Measurements from ENCODE around the gene CEP192.
A peak's percentile ranks its signal among the peaks of the same experiment; 100 is the strongest.
"Not testable (repeated sequence)": the region's sequence is repeated elsewhere in the genome, so short reads cannot be mapped to it uniquely, and the experiment has no call there.

The CEP192 gene

GRCh38 chr18:12990967-12991820, at the start of gene CEP192:
Gene CEP192 (plus strand): TSS chr18:12991362. CDS start chr18:12999425, 8,063 bp downstream.
- peak; percentile 98 for DNase-seq

- DNase-seq = no peak
Measured at GRCh38 chr18:12943215-12943614, 47.9 kb upstream of the CEP192 start.

- no peak for DNase-seq
Measured at GRCh38 chr18:12944709-12945108, 46.5 kb upstream of the CEP192 start.

GRCh38 chr18:12946549-12947284, 44.4 kb upstream of the CEP192 start:
- peak; percentile 37 for DNase-seq

- DNase-seq = peak; percentile 98
Measured at GRCh38 chr18:12947285-12948049, 43.7 kb upstream of the CEP192 start, which contains the start of gene SEH1L. Gene SEH1L (plus strand): TSS chr18:12948011. CDS start chr18:12948122, 111 bp downstream.

- peak; percentile 86 for DNase-seq
Measured at GRCh38 chr18:12948050-12948804, 42.9 kb upstream of the CEP192 start.

- DNase-seq = no peak
Measured at GRCh38 chr18:12958478-12958877, 32.7 kb upstream of the CEP192 start.

GRCh38 chr18:12960395-12960794, 30.8 kb upstream of the CEP192 start:
- DNase-seq = peak; percentile 21

- DNase-seq = peak; percentile 66
Measured at GRCh38 chr18:12960853-12961397, 30.2 kb upstream of the CEP192 start.

- DNase-seq = no peak
Measured at GRCh38 chr18:12963069-12963468, 28.1 kb upstream of the CEP192 start.

GRCh38 chr18:12968115-12968514, 23.0 kb upstream of the CEP192 start:
- no peak for DNase-seq

GRCh38 chr18:12968619-12969018, 22.5 kb upstream of the CEP192 start:
- no peak for DNase-seq

- DNase-seq = no peak
Measured at GRCh38 chr18:12973562-12974213, 17.5 kb upstream of the CEP192 start.

GRCh38 chr18:12975488-12975887, 15.7 kb upstream of the CEP192 start:
- DNase-seq = no peak

- no peak for DNase-seq
Measured at GRCh38 chr18:12976305-12976704, 14.9 kb upstream of the CEP192 start.

GRCh38 chr18:12980065-12980464, 11.1 kb upstream of the CEP192 start:
- not testable (repeated sequence) for DNase-seq

GRCh38 chr18:12989397-12990122, 1.6 kb upstream of the CEP192 start:
- no peak for DNase-seq

- no peak for DNase-seq
Measured at GRCh38 chr18:12990123-12990475, 1.1 kb upstream of the CEP192 start.

GRCh38 chr18:12990641-12990966, 558 bp upstream of the CEP192 start:
- no peak for DNase-seq

GRCh38 chr18:12991821-12992179, 638 bp downstream of the CEP192 start:
- DNase-seq = no peak

- no peak for DNase-seq
Measured at GRCh38 chr18:12993439-12993838, 2.3 kb downstream of the CEP192 start.

All from NCI-H1105 (cell line).